K562 (cell line): ENCODE data around the gene ASIC3. TPM values are rescaled to one million over a fixed set of nuclear protein-coding genes. Genes with fewer than 3 reads are reported as not detected.
A peak's percentile ranks its signal among the peaks of the same experiment; 100 is the strongest.

Experiments used
- ARNT ChIP-seq, 2 experiments: fragments of 450-650 bp; IDR thresholded peaks; 2 replicates each; pipeline ENCODE4 v1.6.1; 2016; ENCODE audit warnings: mild to moderate bottlenecking in 1 of 2
- CBX3 ChIP-seq, 2 experiments: IDR thresholded peaks; 1 replicate in 1 of 2; 2 replicates in 1 of 2; pipeline ENCODE4 v1.6.1; 2012; ENCODE audit warnings: inconsistent platforms in 2 of 2, low read length in 2 of 2, borderline replicate concordance in 1 of 2, control low read depth in 1 of 2
- CREB1 ChIP-seq, 2 experiments: sonication (generic) in 1 of 2; formaldehyde crosslinking in 1 of 2; IDR thresholded peaks; 2 replicates each; pipeline versions ENCODE4 v1.6.1 to v1.8.0; 2012 to 2022; ENCODE audit warnings: inconsistent platforms in 1 of 2, mild to moderate bottlenecking in 1 of 2, missing genetic modification reagents in 1 of 2, moderate library complexity in 1 of 2
- CREB3L1 ChIP-seq: fragments of 450-650 bp; IDR thresholded peaks from 2 replicates; pipeline ENCODE4 v1.6.1; 2014; ENCODE audit warnings: low read depth, mild to moderate bottlenecking, moderate library complexity, borderline replicate concordance
- CREM ChIP-seq: IDR thresholded peaks from 2 replicates; pipeline ENCODE4 v1.6.1; 2014; ENCODE audit warnings: antibody characterized with exemption, low read depth
- DPF2 ChIP-seq: fragments of 450-650 bp; IDR thresholded peaks from 2 replicates; pipeline ENCODE4 v1.6.1; 2016
- E2F4 ChIP-seq: sonication (generic); formaldehyde crosslinking; IDR thresholded peaks from 2 replicates; pipeline ENCODE4 v1.8.0; 2022; ENCODE audit warnings: mild to moderate bottlenecking, low read depth, missing genetic modification reagents
- ESRRA ChIP-seq: fragments of 450-650 bp; IDR thresholded peaks from 2 replicates; pipeline ENCODE4 v1.6.1; 2014; ENCODE audit warnings: low read depth, mild to moderate bottlenecking, moderate library complexity, borderline replicate concordance
- MCM2 ChIP-seq: fragments of 450-650 bp; IDR thresholded peaks from 2 replicates; pipeline ENCODE4 v1.6.1; 2017; ENCODE audit warnings: low read depth, mild to moderate bottlenecking
- MITF ChIP-seq: IDR thresholded peaks from 2 replicates; pipeline ENCODE4 v1.6.1; 2014; ENCODE audit warnings: antibody characterized with exemption
- PYGO2 ChIP-seq: fragments of 450-650 bp; IDR thresholded peaks from 2 replicates; pipeline ENCODE4 v1.6.1; 2016; ENCODE audit warnings: mild to moderate bottlenecking, missing genetic modification characterization, moderate library complexity, missing compliant biosample characterization
- SMARCB1 ChIP-seq: IDR thresholded peaks from 2 replicates; pipeline ENCODE4 v1.6.1; 2011; ENCODE audit warnings: improper control_type of control experiment, low read depth; ENCODE audit not compliant: insufficient read length
- XRCC3 ChIP-seq: fragments of 450-650 bp; IDR thresholded peaks from 2 replicates; pipeline ENCODE4 v1.6.1; 2017; ENCODE audit warnings: mild to moderate bottlenecking, moderate library complexity
- ZNF24 ChIP-seq: fragments of 450-650 bp; IDR thresholded peaks from 2 replicates; pipeline ENCODE4 v1.6.1; 2016
- ZNF511 ChIP-seq: sonication (generic); formaldehyde crosslinking; IDR thresholded peaks from 2 replicates; pipeline ENCODE4 v1.8.0; 2022; ENCODE audit warnings: mild to moderate bottlenecking, missing genetic modification reagents
- polyA plus RNA-seq, 8 experiments: library from polyadenylated mRNA; depleted of rRNA in 4 of 8; stranded (reverse) in 5 of 8; unstranded in 3 of 8; fragments of >200 nt; fragmentation: Nextera tagmentation in 2 of 8; fragmentation: Illumina TruSeq in 1 of 8; extraction: Ambion mirVana in 2 of 8; extraction: Trizol in 1 of 8; gene quantifications; 2 replicates each; pipeline versions ENCODE4 v1.2.1 to v1.2.3, GENCODE V29; 2011 to 2014; ENCODE audit warnings: inconsistent platforms in 1 of 8, missing spikeins in 1 of 8
- total RNA-seq, 7 experiments: library from RNA; depleted of rRNA in 6 of 7; stranded (reverse); fragments of >200 nt in 6 of 7; fragmentation: Illumina TruSeq in 2 of 7; extraction: Trizol in 2 of 7; gene quantifications; 2 replicates each; pipeline versions ENCODE4 v1.2.1 to v1.2.3, GENCODE V29; 2011 to 2021; ENCODE audit warnings: low replicate concordance in 1 of 7

Gene ASIC3
- total and polyA plus RNA-seq, 9 of the 15 experiments (the other 6 are each of a cell fraction or from before 2014, with no cell fraction given), result 0.11 to 5.0 (median 0.87) TPM

GRCh38 chr7:151056283-151056665, 7.9 kb downstream of the ASIC3 start (continued):
- TF ChIP-seq CREB3L1, result 0 out of 2 replicates have a peak, but pooled peaks have one; percentile 56
- TF ChIP-seq ESRRA, result 0 out of 2 replicates have a peak, but pooled peaks have one; percentile 11
- TF ChIP-seq ARNT (IDR thresholded peaks at IDR 0.05), result peak in 1 of 2 experiments; percentile 54; a peak in 1 of 4 replicates
- no peak for TF ChIP-seq XRCC3
- TF ChIP-seq E2F4, result peak; percentile 53; the same call in 1 of the 2 replicates
- TF ChIP-seq CBX3 (IDR thresholded peaks at IDR 0.05; ENCODE audit: borderline replicate concordance in 1 of 2, low read length in 2 of 2), result peak in 1 of 2 experiments; percentile 73; a peak in 1 of 3 replicates
- no peak for TF ChIP-seq SMARCB1
- TF ChIP-seq PYGO2 (tag), result 0 out of 2 replicates have a peak, but pooled peaks have one; percentile 31
- TF ChIP-seq CREM, result peak; percentile 66
- TF ChIP-seq ZNF511 (CRISPR knock-in tag), result no peak
- TF ChIP-seq ZNF24, result peak; percentile 83
- peak; percentile 58; the same call in 1 of the 2 replicates for TF ChIP-seq MITF
- peak; percentile 59 for TF ChIP-seq DPF2
- TF ChIP-seq CREB1 (IDR thresholded peaks at IDR 0.05), result peak; percentile 42
- TF ChIP-seq CREB1 (CRISPR knock-in tag; IDR thresholded peaks at IDR 0.05), result peak; percentile 11; the same call in 1 of the 2 replicates
- no peak for TF ChIP-seq MCM2
